Measurements from ENCODE around the gene KCTD20. TPM values are rescaled to one million over a fixed set of nuclear protein-coding genes. Genes with fewer than 3 reads are reported as not detected.

The KCTD20 gene
- total and polyA plus RNA-seq, 3 experiments from 2014 or later: 41.4 to 52.4 (median 52.3) TPM

DNA sequence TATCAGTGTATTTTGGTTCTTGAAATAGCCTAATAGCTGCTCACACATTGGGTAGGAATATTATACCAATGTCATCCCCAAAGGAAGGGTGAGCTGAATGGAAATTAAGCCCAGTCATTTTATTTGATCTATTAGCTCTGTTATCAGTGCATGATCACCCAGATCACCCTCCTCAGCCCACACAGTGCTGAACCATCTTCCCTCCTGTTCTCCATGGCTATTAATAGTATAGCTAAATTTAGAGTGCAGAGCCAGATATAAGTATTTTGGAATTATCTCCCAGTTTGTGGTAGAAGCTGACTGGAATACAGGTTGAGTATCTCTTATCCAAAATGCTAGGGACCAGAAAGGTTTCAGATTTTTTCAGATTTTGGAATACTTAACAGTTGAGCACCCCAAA lies 45.4 kb downstream of the KCTD20 start:
- Mint-ChIP-seq H3K27ac (peak overlapping the region in 2 of 8 donors; percentile 23 to 40), H3K27me3 (no peaks in the 10 kb centered on the region), H3K4me3 (no peak overlapping the region), H3K9me3 (no peaks in the 10 kb centered on the region), H3K4me1 (peaks cover 6 to 33% (median 13%) of the 10 kb centered on the region in 3 donors), H3K36me3 (peaks cover 0 to 86% (median 24%) of the 10 kb centered on the region in 3 donors)
- Histone ChIP-seq H3K4me1 (ENCODE audit: insufficient read depth, low read length) (no peaks in the 10 kb centered on the region), H3K4me3 (ENCODE audit: low read length) (no peak overlapping the region), H3K27me3 (ENCODE audit: insufficient read depth, low read length, poor library complexity, severe bottlenecking) (no peaks in the 10 kb centered on the region), H3K27ac (ENCODE audit: low read depth, low read length) (no peak overlapping the region), H3K9me3 (ENCODE audit: low read length) (no peaks in the 10 kb centered on the region), H3K36me3 (ENCODE audit: insufficient read depth, low read length) (peaks cover 8% of the 10 kb centered on the region)
- POLR2A ChIA-PET: interaction anchor here (1.5 to 1.6 kb wide), 2 partner anchors 9 to 92 kb away, joined by 3 to 4 read pairs; no protein-coding TSS in a partner anchor
- CTCF ChIA-PET: interaction anchor here (1.1 to 1.7 kb wide), 4 partner anchors 9 to 127 kb away, joined by 3 to 4 read pairs (median 3); no protein-coding TSS in a partner anchor
- DNase-seq: no peak

- H3K27ac ChIP-seq (ENCODE audit: low read depth, low read length): no peak overlapping the region
- DNase-seq: no peak
- no peaks in the 10 kb centered on the region for H3K27me3 Mint-ChIP-seq
- H3K9me3 ChIP-seq (ENCODE audit: low read length): no peaks in the 10 kb centered on the region
- H3K4me3 Mint-ChIP-seq: no peak overlapping the region
- H3K36me3 ChIP-seq (ENCODE audit: insufficient read depth, low read length): peaks cover 16% of the 10 kb centered on the region
- no peaks in the 10 kb centered on the region for H3K9me3 Mint-ChIP-seq
- no peak overlapping the region for H3K4me3 ChIP-seq (ENCODE audit: low read length)
- no peaks in the 10 kb centered on the region for H3K27me3 ChIP-seq (ENCODE audit: insufficient read depth, low read length, poor library complexity, severe bottlenecking)
- ChIA-PET CTCF (interaction anchor here (1.1 to 1.7 kb wide), 2 partner anchors 10 to 66 kb away, joined by 3 to 4 read pairs; no protein-coding TSS in a partner anchor), POLR2A (interaction anchor here (0.5 to 1.5 kb wide), 2 partner anchors 90 to 94 kb away, joined by 3 to 4 read pairs; no protein-coding TSS in a partner anchor)
- H3K36me3 Mint-ChIP-seq: peaks cover 6 to 89% (median 27%) of the 10 kb centered on the region in 3 donors
- H3K4me1 ChIP-seq (ENCODE audit: insufficient read depth, low read length): peaks cover 8% of the 10 kb centered on the region
- peak overlapping the region in 2 of 8 donors; percentile 45 to 50 for H3K27ac Mint-ChIP-seq
- H3K4me1 Mint-ChIP-seq: peaks cover 14 to 44% (median 25%) of the 10 kb centered on the region in 3 donors
These were observed 46.6 kb downstream of the KCTD20 start for GRCh38 chr6:36489426-36489825.

DNA sequence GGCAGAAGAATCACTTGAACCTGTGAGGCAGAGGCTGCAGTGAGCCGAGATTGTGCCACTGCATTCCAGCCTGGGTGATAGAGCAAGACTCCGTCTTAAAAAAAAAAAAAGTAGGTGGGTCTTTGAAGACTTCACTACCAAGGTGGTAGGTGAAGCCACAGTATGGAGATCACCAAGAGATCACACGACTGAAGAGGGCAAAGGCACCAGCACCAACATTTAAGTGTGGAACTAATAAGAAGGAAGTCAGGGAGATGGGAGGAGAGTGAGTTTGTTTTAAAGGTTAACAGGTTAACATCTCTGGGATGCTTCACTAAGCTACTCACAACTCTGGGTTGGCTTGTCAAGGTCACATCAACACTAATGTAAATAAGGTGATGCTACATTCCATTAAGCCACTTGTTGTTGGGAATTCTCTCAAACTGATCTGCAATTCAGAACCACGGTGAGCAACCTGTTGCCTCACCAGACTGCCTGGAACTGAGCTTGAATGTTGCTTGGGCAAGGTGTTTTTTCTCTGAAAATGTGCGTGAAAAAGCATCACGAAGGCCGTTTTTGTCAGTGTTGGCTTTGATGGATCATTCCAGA lies 48.7 kb downstream of the KCTD20 start:
- Histone ChIP-seq H3K27me3 (ENCODE audit: insufficient read depth, low read length, poor library complexity, severe bottlenecking) (no peaks in the 10 kb centered on the region), H3K27ac (ENCODE audit: low read depth, low read length) (no peak overlapping the region), H3K4me3 (ENCODE audit: low read length) (no peak overlapping the region), H3K36me3 (ENCODE audit: insufficient read depth, low read length) (peaks cover 30% of the 10 kb centered on the region), H3K9me3 (ENCODE audit: low read length) (no peaks in the 10 kb centered on the region), H3K4me1 (ENCODE audit: insufficient read depth, low read length) (peaks cover 14% of the 10 kb centered on the region)
- Mint-ChIP-seq H3K4me1 (peaks cover 14 to 52% (median 40%) of the 10 kb centered on the region in 3 donors), H3K4me3 (no peak overlapping the region), H3K27ac (peak overlapping the region in 4 of 8 donors; percentile 14 to 83 (median 42)), H3K27me3 (no peaks in the 10 kb centered on the region), H3K36me3 (peaks cover 6 to 90% (median 29%) of the 10 kb centered on the region in 3 donors), H3K9me3 (no peaks in the 10 kb centered on the region)
- no peak for DNase-seq
- ChIA-PET CTCF (no interaction called here), POLR2A (no interaction called here)

GRCh38 chr6:36492092-36492491 lies 49.3 kb downstream of the KCTD20 start:
- POLR2A ChIA-PET: interaction anchor here (0.5 kb wide), 1 partner anchor 15 kb away, joined by 5 read pairs; no protein-coding TSS in a partner anchor
- no peak for DNase-seq
- Histone ChIP-seq H3K27ac (ENCODE audit: low read depth, low read length) (no peak overlapping the region), H3K9me3 (ENCODE audit: low read length) (no peaks in the 10 kb centered on the region), H3K36me3 (ENCODE audit: insufficient read depth, low read length) (peaks cover 29% of the 10 kb centered on the region), H3K27me3 (ENCODE audit: insufficient read depth, low read length, poor library complexity, severe bottlenecking) (no peaks in the 10 kb centered on the region), H3K4me3 (ENCODE audit: low read length) (no peak overlapping the region), H3K4me1 (ENCODE audit: insufficient read depth, low read length) (peaks cover 14% of the 10 kb centered on the region)
- H3K27me3 Mint-ChIP-seq: no peaks in the 10 kb centered on the region
- peaks cover 14 to 52% (median 45%) of the 10 kb centered on the region in 3 donors for H3K4me1 Mint-ChIP-seq
- no peaks in the 10 kb centered on the region for H3K9me3 Mint-ChIP-seq
- CTCF ChIA-PET: no interaction called here
- peak overlapping the region in 3 of 8 donors; percentile 25 to 83 (median 72) for H3K27ac Mint-ChIP-seq
- H3K36me3 Mint-ChIP-seq: peaks cover 11 to 90% (median 28%) of the 10 kb centered on the region in 3 donors
- H3K4me3 Mint-ChIP-seq: no peak overlapping the region

DNA sequence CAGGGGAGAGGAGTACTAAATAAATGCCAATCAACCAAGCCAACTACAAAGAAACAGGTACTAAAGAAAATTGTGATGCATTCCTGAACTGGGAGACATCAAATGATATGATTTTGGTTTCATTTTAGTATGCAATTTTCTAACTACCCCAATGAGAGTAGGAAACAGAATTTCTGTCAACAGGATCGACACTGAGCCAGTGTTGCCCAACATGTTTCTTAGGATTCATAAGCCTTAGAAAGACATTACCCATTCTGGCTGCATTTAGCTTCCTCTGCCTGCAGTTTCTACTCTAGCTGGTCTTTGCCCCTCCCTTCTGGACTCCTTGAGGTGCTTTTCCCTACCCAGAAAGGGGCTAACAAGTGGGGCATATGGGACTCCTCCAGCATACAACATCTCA lies 49.8 kb downstream of the KCTD20 start:
- Histone ChIP-seq H3K4me1 (ENCODE audit: insufficient read depth, low read length) (peaks cover 14% of the 10 kb centered on the region), H3K9me3 (ENCODE audit: low read length) (no peaks in the 10 kb centered on the region), H3K36me3 (ENCODE audit: insufficient read depth, low read length) (peaks cover 32% of the 10 kb centered on the region), H3K27ac (ENCODE audit: low read depth, low read length) (no peak overlapping the region), H3K27me3 (ENCODE audit: insufficient read depth, low read length, poor library complexity, severe bottlenecking) (no peaks in the 10 kb centered on the region), H3K4me3 (ENCODE audit: low read length) (no peak overlapping the region)
- no peak for DNase-seq
- POLR2A ChIA-PET: interaction anchor here (0.5 kb wide), 1 partner anchor 15 kb away, joined by 5 read pairs; no protein-coding TSS in a partner anchor
- H3K4me3 Mint-ChIP-seq: peak overlapping the region in 1 of 7 donors; percentile 18
- no peaks in the 10 kb centered on the region for H3K9me3 Mint-ChIP-seq
- H3K27ac Mint-ChIP-seq: peak overlapping the region in 4 of 8 donors; percentile 25 to 57 (median 41)
- peaks cover 17 to 90% (median 33%) of the 10 kb centered on the region in 3 donors for H3K36me3 Mint-ChIP-seq
- no peaks in the 10 kb centered on the region for H3K27me3 Mint-ChIP-seq
- peaks cover 16 to 57% (median 49%) of the 10 kb centered on the region in 3 donors for H3K4me1 Mint-ChIP-seq
- CTCF ChIA-PET: no interaction called here

GRCh38 chr6:36493319-36493718 lies 50.5 kb downstream of the KCTD20 start:
- Histone ChIP-seq H3K4me1 (ENCODE audit: insufficient read depth, low read length) (peaks cover 14% of the 10 kb centered on the region), H3K27me3 (ENCODE audit: insufficient read depth, low read length, poor library complexity, severe bottlenecking) (no peaks in the 10 kb centered on the region), H3K4me3 (ENCODE audit: low read length) (no peak overlapping the region), H3K36me3 (ENCODE audit: insufficient read depth, low read length) (peaks cover 32% of the 10 kb centered on the region), H3K27ac (ENCODE audit: low read depth, low read length) (no peak overlapping the region), H3K9me3 (ENCODE audit: low read length) (no peaks in the 10 kb centered on the region)
- ChIA-PET CTCF (no interaction called here), POLR2A (no interaction called here)
- no peaks in the 10 kb centered on the region for H3K27me3 Mint-ChIP-seq
- peak overlapping the region; percentile 20 to 90 (median 60) for H3K27ac Mint-ChIP-seq
- H3K4me1 Mint-ChIP-seq: peaks cover 16 to 55% (median 46%) of the 10 kb centered on the region in 3 donors
- no peaks in the 10 kb centered on the region for H3K9me3 Mint-ChIP-seq
- DNase-seq: no peak
- H3K4me3 Mint-ChIP-seq: no peak overlapping the region
- peaks cover 17 to 88% (median 33%) of the 10 kb centered on the region in 3 donors for H3K36me3 Mint-ChIP-seq

DNA sequence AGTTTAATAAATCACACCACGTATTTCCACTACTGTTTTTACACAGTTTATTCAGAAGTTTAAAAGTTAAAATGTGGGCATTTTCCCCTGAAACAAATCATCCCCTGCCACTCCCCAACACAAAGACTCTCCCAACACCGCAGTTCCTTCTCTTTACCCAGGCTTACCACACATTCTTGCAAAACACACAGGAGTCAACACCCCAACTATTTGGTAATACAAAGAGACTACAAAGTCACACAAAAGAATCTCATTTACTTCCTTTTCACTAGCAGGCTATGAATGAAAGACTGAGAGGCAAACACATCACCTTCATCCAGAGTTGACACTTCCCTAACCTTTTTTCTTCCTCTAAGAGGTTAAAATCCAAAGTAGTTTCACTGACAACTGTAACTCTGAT lies 51.1 kb downstream of the KCTD20 start:
- Histone ChIP-seq H3K4me1 (ENCODE audit: insufficient read depth, low read length) (peaks cover 14% of the 10 kb centered on the region), H3K9me3 (ENCODE audit: low read length) (no peaks in the 10 kb centered on the region), H3K4me3 (ENCODE audit: low read length) (no peak overlapping the region), H3K36me3 (ENCODE audit: insufficient read depth, low read length) (peaks cover 32% of the 10 kb centered on the region), H3K27me3 (ENCODE audit: insufficient read depth, low read length, poor library complexity, severe bottlenecking) (no peaks in the 10 kb centered on the region), H3K27ac (ENCODE audit: low read depth, low read length) (no peak overlapping the region)
- CTCF ChIA-PET: interaction anchor here (1.4 kb wide), 1 partner anchor 28 kb away, joined by 4 read pairs; no protein-coding TSS in a partner anchor
- H3K36me3 Mint-ChIP-seq: peaks cover 17 to 87% (median 32%) of the 10 kb centered on the region in 3 donors
- no peaks in the 10 kb centered on the region for H3K27me3 Mint-ChIP-seq
- POLR2A ChIA-PET: no interaction called here
- H3K9me3 Mint-ChIP-seq: no peaks in the 10 kb centered on the region
- peak overlapping the region; percentile 20 to 90 (median 66) for H3K27ac Mint-ChIP-seq
- no peak overlapping the region for H3K4me3 Mint-ChIP-seq
- peaks cover 16 to 54% (median 47%) of the 10 kb centered on the region in 3 donors for H3K4me1 Mint-ChIP-seq
- DNase-seq: no peak

GRCh38 chr6:36495086-36495485 lies 52.3 kb downstream of the KCTD20 start:
- Histone ChIP-seq H3K27ac (ENCODE audit: low read depth, low read length) (no peak overlapping the region), H3K36me3 (ENCODE audit: insufficient read depth, low read length) (peaks cover 41% of the 10 kb centered on the region), H3K9me3 (ENCODE audit: low read length) (no peaks in the 10 kb centered on the region), H3K4me1 (ENCODE audit: insufficient read depth, low read length) (peaks cover 14% of the 10 kb centered on the region), H3K27me3 (ENCODE audit: insufficient read depth, low read length, poor library complexity, severe bottlenecking) (no peaks in the 10 kb centered on the region), H3K4me3 (ENCODE audit: low read length) (no peak overlapping the region)
- DNase-seq: no peak
- POLR2A ChIA-PET: no interaction called here
- H3K27ac Mint-ChIP-seq: peak overlapping the region in 4 of 8 donors; percentile 9 to 66 (median 55)
- H3K4me3 Mint-ChIP-seq: no peak overlapping the region
- H3K4me1 Mint-ChIP-seq: peaks cover 16 to 56% (median 53%) of the 10 kb centered on the region in 3 donors
- H3K9me3 Mint-ChIP-seq: no peaks in the 10 kb centered on the region
- no peaks in the 10 kb centered on the region for H3K27me3 Mint-ChIP-seq
- peaks cover 17 to 88% (median 40%) of the 10 kb centered on the region in 3 donors for H3K36me3 Mint-ChIP-seq
- CTCF ChIA-PET: interaction anchor here (0.6 to 1.4 kb wide), 2 partner anchors 27 to 107 kb away, joined by 3 to 4 read pairs; no protein-coding TSS in a partner anchor
